Umbilical cord (tissue), 2 donors: ENCODE measurements around the gene MAP7. TPM values are rescaled to one million over a fixed set of nuclear protein-coding genes. Genes with fewer than 3 reads are reported as not detected.
"Not testable (repeated sequence)": the region's sequence is repeated elsewhere in the genome, so short reads cannot be mapped to it uniquely, and the experiment has no call there.

Source experiments
- DNase-seq: peaks from one replicate; pipeline ENCODE4 v3.0.0-alpha.2; 2015; ENCODE audit warnings: low spot score
- total RNA-seq: library from RNA; depleted of rRNA; stranded (reverse); fragments of >200 nt; gene quantifications from one replicate; pipeline ENCODE4 v1.2.3, GENCODE V29; 2014; ENCODE audit warnings: low replicate concordance; ENCODE audit not compliant: insufficient read depth

MAP7 gene
- total RNA-seq, 1 donor from 2014 or later, result 2.6 TPM

DNA sequence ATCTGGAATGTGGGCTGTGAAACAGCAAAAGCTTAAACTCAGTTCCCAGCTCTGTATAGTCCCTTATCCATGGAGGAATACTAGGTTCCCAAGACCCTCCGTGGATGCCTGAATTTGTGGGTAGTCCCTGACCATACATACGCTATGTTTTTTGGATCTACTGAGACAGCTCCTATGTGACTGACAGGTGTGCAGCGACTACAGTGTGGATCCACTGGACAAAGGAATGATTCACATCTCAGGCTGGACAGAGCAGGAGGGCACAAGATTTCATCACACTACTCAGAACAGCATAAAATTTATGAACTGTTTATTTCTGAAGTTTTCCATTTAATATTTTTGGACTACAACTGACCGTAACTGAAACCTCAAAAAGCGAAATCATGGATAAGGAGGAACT is 125.3 kb downstream of the MAP7 start:
- DNase-seq, result no peak

DNA sequence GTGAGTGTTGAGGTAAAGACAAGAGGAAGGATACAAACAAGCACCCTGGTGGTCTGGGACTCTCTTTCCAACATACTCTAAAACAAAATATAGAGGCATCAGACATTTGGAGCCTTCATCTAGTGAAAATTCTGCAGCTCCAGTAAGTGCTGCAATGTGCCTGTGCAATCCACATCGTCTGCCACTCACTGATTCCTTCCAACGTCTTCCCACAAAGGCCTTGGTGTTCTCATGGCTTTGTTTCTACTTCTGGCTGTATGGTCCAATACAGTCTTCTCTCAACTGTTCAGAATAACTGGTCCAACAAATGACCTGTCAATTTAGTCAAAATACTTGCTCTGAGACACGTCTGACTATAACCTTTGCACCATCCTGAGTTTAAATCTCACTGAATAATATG is 125.8 kb downstream of the MAP7 start:
- no peak for DNase-seq

DNA sequence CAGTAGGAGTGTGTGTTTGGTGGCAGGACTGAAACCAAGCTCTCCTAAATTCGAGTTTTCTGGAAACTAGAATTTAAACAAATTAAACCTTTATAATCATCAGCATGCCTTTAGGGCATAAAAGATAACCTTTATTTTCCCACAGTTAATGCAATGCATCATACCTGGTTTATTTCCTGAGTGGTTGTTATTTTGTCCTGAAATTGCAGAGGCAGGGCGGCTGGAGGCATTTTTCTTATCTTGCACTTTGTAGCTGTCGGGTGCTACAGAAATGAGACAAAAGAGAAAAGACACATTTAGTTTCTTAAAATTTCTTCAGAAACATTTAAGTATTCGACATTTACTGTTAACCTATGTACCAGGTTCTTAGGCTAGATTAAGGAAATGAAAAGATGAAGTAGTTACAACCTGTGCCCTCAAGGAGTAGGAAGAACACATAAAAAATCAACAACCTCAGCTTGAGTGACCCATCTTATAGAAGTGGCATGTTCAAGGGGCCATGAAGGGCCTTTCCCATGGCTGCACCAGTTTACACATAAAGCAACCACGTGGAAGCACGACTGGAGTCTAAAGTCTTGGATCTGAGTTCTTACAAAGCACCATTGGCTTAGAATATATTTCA is 128.6 kb downstream of the MAP7 start:
- no peak for DNase-seq

DNA sequence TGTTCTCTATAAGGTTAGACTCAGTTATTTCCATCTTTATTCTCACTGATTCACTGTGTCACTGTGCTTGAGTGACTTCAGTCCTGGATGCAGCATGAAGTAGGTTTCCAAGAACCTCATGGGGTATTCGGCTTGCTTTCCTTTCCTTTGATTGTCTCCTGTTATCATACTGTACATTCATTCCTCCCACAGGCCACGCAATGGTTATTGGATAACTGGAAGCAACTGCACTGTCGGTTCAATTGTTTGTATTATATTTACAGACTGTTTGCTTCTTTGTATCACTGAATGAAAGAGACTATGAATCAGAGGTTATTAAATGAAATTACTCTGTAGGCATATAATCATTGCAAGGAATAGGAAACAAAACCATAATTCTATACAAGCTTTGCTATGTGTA is 129.4 kb downstream of the MAP7 start:
- no peak for DNase-seq

DNA sequence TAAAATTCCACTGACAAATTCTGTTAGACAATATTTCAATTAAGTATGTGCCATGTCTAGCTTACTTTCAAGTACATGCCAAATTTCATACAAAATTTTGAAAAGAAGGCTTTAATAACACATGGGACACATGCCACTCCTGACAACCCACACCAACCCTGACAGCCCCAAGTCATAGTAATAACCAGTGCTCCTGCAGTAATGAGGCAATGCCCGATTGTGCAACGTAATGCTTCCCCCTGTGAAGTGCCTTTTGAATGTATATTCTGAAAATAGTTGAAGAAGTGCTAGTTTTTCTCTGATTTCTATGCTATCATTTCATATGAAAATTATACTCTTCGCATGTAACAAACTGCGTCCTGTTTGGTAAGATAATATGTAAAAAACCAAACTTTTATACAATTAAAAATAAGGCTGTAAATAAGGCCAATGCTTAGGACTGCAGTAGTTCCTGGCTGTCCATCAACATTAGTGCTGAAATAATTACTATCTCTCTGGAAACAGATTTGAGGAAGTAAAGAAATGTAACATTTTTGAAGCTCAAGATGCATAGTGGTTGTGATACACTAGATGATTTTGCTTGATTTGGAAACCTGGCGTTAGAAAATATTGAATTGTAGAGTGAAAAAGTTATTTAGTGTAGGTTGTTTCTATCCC is 134.7 kb downstream of the MAP7 start:
- no peak for DNase-seq

DNA sequence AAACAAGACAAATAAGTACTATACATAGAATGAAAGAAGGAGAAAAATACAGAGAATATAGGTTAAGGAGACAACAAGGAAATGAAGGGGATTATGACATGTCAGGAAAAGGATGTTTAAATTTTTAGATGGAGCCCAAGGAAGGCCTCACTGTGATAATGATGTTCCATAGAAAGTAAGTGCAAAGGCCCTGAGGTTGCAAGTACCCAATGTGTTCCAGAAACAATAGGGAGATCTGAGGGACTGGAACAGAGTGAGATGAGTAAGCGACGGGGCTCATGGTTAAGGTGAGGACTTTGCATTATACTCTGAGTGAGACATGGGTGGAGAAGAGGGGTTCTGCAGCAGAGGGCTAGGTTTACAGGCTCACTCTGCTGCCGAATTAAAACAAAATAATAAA is 137.8 kb downstream of the MAP7 start:
- no peak for DNase-seq

DNA sequence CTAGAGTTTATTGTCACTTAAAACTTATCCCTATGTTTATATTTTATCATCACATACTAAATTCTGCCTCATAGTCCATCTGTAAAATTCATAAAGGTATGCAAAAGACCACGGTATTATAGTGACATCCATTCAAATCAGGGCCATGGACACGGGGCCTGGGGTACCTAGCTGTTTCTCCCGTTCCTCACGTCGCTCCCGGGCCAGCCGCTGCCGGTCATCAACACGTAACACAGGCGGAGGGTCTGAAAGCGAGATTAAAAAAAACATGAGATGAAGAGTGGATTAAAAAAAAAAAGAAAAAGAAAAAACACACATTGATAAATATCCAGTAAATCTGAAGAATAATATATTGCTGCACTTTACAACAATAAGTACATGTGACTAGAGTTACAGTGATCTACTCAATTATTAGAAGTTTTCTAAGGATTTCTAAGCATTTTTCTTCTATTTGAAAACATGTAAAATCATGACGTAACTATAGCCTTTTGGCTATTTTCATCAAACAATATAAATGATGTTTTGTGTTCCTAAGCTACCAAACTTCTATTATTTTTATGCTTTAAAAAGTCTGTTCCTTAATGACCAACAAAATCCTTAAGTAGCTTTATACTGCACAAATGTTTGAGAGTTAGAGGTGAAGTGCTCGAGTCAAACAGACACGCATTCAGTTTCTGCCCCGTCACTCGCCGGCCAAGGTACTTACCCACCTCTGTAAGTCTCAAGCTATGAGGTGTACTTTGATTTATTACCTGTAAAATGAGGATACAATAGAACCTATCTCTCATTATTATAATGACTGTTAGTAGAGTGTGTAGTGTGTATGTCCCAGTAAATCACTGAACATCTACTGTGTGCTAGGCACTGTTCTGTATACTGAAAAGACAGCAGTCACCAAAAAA is 138.5 kb downstream of the MAP7 start:
- DNase-seq, result no peak

DNA sequence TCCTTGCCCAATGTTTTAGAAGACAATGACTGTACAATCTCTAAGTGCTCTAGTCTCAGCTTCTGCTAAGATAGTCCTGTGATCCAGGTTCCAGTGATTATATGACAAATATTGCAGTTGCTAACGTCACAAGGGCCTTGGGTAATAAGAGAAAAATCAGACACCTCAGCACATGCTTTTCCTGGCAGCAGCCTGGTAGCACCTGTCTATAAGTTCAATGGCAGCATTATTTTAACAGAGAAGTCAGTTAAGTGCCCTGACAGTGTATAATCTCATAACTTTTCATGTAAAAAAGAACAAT is 139.2 kb downstream of the MAP7 start:
- DNase-seq, result no peak

DNA sequence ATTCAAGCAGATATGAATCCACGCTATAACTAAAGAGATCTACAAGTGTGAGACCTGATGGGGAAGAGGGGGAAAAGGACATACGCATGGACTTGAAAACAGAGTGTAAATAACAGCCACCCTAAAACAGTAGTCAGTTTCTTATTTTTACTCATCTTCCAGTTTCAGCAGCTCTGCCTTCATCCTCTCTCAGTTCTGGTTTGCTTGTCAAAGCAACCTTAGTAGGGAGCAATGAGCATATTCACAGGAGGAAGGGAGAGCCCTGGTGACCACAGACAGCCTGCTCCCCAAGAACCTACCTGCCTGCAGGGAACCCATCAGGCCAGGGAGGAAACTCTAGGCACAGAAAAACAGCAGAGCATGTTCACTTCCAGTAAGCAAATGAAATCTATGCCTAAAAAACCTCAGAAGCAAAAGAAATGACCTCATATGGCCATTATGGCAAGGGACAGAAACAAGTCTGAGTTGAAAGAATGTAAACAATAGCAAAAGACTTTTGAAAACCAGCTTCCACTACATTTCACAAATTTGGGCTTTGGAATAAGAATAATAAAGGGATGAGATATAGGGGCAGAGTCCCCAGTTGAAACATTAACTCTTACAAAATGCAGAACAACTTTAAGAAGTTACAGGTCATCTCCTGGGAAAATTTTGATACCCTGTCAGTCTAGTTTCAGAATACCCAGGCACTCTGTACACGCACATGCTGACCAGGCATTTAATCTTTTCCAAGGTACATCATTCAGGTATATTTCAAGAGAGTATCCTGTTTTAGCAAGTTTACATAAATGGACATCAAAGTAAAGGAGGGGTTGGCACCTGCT is 139.8 kb downstream of the MAP7 start:
- DNase-seq, result no peak

DNA sequence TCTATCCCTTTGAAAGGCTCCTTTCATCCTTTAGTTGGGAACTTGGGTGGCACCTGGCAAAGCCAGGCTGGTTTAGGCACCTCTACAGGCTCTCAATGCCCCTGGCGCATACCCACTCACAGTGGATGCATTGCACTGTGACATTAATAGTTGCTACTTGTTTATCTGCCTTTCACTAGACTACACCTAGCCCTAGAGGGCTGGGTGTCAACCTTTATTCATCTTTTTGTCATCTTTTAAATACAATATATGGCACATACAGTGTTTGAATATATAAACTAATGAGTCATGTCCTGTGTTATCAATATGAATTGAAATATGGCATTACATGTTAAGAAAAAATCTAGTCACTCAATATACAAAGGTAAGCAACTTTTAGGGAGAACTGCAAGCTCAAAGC is 140.6 kb downstream of the MAP7 start:
- DNase-seq, result no peak

DNA sequence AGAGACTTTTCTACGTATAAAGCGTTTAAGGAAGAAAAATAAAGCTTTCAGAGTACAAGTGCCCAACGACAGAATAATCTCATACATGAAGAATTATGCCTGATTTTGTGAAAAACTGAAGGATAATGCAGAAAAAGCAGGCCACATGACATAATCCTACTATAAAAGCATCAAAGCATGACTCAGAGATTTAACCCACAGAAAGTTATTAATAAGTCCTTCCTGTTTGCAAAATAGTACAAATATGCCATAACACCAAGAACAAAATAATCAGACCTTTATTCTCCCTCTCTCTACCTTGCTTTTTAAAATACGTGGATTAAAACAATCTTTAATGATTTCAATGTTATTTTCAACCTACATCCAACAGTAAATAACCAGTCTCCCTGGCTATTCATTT is 142.0 kb downstream of the MAP7 start:
- DNase-seq, result peak; percentile 84

DNA sequence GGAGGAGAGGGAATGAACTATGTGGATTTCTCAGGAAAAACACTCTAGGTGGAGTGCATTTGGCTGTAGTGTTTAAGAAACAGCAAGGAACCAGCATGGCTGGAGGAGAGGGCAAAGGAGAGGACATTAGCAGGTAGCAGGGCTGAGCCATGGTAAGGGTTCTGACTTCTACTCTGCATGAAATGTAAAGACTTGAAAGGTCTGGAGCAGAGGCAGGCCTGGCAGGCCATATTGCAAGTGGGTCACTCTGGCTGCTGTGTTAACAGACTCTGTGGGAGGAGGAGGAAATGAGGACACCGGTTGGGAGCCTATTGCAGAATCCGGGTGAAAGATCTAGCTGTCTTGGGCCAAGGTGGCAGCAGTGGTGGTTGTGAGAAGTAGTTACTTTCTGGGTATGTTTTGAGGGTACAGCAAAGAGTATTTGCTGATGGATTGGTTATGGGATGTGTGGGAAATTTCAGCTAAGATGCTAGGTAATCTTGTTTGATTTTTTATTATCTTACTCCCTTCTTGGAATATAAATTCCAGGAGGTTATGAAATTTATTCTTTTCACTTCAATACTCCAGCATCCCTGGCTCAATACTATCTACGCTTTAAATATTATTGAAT is 144.7 kb downstream of the MAP7 start:
- no peak for DNase-seq

DNA sequence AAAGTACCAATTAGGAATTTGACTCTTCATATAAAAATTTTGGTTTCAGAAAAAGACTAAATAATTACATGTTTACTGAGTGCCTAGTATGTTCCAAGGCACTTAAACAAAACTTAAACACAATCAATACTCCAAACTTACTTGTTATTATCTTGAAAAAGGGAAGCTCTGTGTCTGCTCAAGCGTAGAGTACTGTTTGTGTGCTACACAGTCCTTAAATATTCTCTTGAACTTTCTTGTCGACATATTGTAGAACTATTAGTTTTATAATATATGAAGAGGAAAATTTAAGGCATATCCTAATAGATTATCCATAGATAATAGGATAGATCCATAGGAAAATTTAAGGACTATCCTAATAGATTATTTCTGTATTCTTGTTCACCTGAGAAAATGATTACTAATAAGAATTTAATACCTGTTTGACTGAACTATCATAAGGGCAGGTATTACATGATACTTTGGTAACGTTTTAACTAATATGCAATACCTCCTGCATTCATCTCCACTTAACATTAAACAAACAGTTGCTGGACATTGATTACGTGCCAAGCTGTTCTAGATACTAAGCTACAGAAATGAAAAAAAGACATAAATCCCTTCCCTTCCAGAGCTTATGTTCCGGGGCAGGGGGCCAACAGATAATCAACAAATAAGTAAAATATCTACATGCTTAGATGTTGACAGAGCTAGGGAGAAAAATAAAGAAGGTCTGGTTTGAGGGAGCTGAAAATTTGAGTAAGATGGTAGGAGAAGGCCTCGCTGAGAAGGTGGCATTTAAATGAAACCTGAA is 145.4 kb downstream of the MAP7 start:
- DNase-seq, result peak; percentile 51

DNA sequence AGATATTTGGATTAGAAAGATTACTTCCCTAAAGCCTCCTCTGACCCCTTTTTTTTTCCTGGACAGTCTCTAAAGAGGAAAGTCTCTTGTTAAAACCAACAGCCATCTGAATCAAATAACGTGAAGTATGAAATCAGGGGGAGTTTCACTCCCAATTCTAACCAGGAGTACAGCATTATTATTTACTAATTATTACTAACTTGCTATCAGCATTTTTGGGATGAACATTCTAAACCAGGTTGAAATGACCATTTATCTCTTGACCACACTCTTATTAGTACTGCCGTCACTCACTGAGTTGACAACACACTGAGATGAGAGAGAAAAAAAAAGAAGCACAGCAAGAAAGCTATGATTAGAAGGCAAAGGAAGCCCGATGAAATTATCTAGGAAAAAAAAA is 146.2 kb downstream of the MAP7 start:
- no peak for DNase-seq

DNA sequence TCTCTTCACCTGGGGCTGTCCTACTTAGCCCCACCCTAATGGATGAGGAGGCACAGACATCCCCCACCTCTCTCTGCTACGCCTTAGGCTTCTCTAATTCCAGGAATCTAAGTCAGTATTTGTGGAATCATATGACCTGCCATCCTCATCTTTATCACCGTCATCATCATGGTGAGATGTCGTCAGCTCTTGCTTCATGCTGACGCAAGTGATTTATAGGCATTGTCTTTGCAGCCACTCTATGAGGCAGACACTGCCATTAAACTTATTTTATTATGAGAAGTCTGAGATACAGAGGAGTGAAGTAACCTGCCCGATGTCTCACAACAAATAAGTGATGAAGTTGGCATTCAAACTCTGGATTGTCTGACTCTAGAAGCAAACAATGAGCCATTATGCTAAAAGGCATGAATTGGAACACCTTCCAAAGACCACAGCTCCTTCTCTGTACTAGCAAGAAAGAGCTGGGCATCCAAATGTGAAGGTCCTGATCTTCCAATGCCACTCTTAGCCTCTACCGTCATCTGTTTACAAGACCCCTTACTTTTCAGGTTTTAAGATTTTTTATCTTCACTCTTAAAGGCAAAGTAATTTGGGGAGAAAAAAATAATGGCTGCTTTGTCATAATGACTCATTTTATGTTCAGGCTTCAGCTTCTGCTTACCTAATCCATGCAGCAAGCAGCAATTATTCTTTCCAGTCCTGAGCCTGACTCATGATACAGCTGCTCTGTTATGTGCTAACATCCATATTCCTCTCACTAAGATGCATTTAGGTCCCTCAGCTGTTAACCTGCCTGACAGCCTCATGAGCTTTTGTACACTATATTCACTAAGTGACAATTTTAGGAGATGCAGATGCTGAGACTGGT is 146.9 kb downstream of the MAP7 start:
- peak; percentile 87 for DNase-seq

DNA sequence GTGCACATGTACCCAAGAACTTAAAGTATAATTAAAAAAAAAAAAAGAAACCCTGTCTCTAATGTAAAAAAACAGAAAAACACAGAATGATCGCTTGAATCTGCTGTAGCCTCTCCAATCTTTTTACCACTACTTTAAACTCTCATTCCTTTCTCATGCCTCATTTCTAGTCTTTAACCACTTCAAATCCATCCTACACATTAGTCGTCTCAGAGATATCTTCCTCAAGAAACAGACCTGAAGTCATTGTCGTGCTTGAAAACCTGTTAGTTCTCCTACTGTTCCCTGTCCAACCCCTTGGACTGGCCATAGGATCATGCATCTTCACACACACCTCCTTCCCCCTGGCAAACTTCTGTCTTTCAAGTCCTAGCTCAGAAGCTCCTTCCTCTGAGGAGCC is 148.5 kb downstream of the MAP7 start:
- DNase-seq, result peak; percentile 47

DNA sequence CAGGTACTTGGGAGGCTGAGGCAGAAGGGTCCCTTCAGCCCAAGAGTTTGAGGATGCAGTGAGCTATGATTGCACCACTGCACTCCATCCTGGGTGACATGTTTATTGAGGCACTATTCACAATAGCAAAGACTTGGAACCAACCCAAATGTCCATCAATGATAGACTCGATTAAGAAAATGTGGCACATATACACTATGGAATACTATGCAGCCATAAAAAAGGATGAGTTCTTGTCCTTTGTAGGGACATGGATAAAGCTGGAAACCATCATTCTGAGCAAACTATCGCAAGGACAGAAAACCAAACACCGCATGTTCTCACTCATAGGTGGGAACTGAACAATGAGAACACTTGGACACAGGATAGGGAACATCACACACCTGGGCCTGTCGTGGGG is 149.0 kb downstream of the MAP7 start:
- not testable (repeated sequence) for DNase-seq

DNA sequence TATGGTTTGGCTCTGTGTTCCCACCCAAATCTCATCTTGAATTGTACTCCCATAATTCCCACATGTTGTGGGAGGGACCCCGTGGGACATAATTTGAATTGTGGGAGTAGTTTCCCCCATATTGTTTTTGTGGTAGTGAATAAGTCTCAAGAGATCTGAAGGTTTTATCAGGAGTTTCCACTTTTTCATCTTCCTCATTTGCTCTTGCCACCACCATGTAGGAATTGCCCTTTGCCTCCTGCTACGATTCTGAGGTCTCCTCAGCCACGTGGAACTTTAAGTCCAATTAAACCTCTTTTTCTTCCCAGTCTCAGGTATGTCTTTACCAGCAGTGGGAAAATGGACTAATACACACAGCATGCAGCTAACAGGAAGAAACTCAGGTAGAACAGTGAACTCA is 151.8 kb downstream of the MAP7 start:
- DNase-seq, result no peak

DNA sequence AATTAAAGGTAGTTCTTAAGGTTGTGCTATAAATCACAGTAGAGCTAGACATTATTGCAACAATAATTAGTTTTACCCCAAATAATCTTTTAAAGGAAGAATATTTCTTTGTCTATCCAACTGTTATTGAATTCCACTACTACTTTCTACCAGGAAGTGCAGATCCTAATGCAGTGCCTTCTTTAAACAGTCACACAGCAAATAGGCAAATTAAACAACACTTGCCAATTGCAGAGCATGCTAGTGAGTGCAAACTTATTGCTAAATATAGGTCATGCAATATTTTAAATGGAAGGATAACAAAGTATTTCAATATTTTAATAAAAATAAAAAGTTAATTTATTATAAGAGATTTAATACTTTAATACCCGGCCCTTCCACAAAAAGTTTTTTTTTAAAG is 153.3 kb downstream of the MAP7 start:
- DNase-seq, result no peak

DNA sequence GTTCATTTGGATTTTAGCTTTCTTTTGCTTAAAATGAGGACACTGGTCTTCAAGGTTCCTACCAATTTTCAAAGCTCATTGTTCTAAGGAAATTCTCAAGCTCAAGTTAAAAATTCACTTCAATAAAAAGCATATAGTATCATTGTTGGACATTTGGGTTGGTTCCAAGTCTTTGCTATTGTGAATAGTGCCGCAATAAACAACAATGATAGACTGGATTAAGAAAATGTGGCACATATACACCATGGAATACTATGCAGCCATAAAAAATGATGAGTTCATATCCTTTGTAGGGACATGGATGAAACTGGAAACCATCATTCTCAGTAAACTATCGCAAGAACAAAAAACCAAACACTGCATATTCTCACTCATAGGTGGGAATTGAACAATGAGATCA is 159.3 kb downstream of the MAP7 start:
- not testable (repeated sequence) for DNase-seq
